ENCODE data around the gene SPCS3. TPM values are rescaled to one million over a fixed set of nuclear protein-coding genes. Genes with fewer than 3 reads are reported as not detected.
A peak's percentile ranks its signal among the peaks of the same experiment; 100 is the strongest.

SPCS3 gene
- total RNA-seq (2021; fragmentation: NEBNext Ultra II Directional; extraction: Animal tissue kit (Norgen Biotek cat#: 25700)), result 100 to 1,000 TPM; 163 to 250 (median 180) TPM
- long read RNA-seq, full-length matches to known transcripts, result 147 of 164 reads
- long read RNA-seq, partial matches to known transcripts, result 0 of 164 reads
- long read RNA-seq, other reads (novel, unspliced or antisense), result 17 of 164 reads

DNA sequence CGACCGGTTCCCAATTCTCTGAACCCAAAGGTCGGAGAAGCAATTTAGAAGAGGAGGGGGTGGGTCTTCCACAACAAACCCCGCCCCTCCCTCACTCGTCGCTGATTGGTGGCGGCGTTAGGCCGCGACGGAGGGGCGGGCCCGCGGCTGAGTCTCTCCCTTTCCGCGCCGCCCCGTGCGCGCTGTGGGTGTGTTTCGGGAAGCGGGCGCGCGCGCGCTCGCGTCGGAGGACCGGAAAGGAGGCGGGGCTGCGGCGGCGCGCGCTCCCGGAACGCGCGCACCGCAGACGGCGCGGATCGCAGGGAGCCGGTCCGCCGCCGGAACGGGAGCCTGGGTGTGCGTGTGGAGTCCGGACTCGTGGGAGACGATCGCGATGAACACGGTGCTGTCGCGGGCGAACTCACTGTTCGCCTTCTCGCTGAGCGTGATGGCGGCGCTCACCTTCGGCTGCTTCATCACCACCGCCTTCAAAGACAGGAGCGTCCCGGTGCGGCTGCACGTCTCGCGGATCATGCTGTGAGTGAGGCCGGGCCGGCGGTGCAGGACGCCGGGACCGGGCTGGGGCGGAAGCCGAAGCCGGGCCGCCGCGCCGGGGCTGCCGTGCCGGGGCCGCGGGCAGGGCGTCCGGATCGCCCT, at the start of gene SPCS3:
TSS of gene SPCS3 (plus strand) at position 263 of the 636 bp plus-strand sequence. CDS start at position 374, 111 bp downstream.
- Mint-ChIP-seq H3K9me3 (no peaks in the 10 kb centered on the region), H3K27ac (peak within 1 kb of the TSS; percentile 86), H3K36me3 (ENCODE audit: low read depth) (0 out of 2 replicates have a peak, but pooled peaks cover 4% of the 10 kb centered on the region), H3K27me3 (ENCODE audit: insufficient read depth) (no peaks in the 10 kb centered on the region; the same call in none of the 2 replicates), H3K4me3 (peak within 1 kb of the TSS; percentile 94), H3K4me1 (ENCODE audit: low read depth) (peaks cover 50% of the 10 kb centered on the region)
- TF ChIP-seq, protein P1, sequence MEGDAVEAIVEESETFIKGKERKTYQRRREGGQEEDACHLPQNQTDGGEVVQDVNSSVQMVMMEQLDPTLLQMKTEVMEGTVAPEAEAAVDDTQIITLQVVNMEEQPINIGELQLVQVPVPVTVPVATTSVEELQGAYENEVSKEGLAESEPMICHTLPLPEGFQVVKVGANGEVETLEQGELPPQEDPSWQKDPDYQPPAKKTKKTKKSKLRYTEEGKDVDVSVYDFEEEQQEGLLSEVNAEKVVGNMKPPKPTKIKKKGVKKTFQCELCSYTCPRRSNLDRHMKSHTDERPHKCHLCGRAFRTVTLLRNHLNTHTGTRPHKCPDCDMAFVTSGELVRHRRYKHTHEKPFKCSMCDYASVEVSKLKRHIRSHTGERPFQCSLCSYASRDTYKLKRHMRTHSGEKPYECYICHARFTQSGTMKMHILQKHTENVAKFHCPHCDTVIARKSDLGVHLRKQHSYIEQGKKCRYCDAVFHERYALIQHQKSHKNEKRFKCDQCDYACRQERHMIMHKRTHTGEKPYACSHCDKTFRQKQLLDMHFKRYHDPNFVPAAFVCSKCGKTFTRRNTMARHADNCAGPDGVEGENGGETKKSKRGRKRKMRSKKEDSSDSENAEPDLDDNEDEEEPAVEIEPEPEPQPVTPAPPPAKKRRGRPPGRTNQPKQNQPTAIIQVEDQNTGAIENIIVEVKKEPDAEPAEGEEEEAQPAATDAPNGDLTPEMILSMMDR (IDR thresholded peaks at IDR 0.05), result no peak
- DNase-seq, result peak; percentile 87

DNA sequence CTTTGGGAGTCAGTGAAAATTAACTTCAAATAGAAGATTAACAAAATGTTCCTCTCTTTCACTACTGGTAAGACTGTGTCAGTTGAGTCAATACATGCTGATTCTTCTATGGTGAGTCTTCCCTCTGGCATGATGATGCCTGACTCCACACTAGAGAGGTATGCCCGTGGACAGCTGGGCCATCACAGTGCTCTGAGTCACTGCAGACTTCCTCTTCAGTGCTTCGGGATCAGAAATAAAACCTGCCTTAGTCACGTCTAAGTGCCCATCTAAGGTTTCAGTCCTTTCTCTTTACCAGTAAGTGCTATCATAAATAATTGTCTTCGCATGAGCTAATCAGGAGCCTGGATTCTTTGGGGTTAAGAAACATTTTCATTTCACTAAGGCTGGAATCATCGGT, 49.1 kb upstream of the SPCS3 start:
- peak; percentile 99 for DNase-seq
- Mint-ChIP-seq H3K36me3 (ENCODE audit: low read depth) (no peaks in the 10 kb centered on the region), H3K27me3 (ENCODE audit: insufficient read depth) (no peaks in the 10 kb centered on the region), H3K27ac (peak overlapping the region; percentile 89), H3K4me3 (peak overlapping the region; percentile 81), H3K9me3 (no peaks in the 10 kb centered on the region), H3K4me1 (ENCODE audit: low read depth) (peaks cover 70% of the 10 kb centered on the region)
- TF ChIP-seq, protein P1 (IDR thresholded peaks at IDR 0.05), result no peak

DNA sequence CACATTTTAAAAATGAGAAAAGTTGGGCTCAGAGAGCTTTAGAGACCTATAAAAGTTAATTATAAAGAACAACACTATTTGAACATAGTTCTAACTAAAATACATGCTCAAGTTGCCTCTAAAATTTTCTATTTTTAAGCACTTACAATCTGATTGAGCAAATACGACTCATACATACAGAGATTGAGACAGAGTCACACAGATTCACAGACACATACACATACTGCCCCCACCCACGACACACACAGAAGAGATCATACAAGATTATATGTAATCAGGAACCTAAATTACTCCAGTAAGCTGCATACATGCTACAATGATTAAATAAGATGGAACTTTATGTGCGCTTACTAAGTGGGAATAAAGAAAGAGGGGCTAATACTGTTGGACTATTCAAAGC, 48.0 kb upstream of the SPCS3 start:
- TF ChIP-seq, protein P1 (IDR thresholded peaks at IDR 0.05), result no peak
- DNase-seq, result no peak
- Mint-ChIP-seq H3K4me1 (ENCODE audit: low read depth) (peaks cover 69% of the 10 kb centered on the region), H3K27ac (peak overlapping the region; percentile 89), H3K9me3 (no peaks in the 10 kb centered on the region), H3K27me3 (ENCODE audit: insufficient read depth) (no peaks in the 10 kb centered on the region), H3K4me3 (peak overlapping the region; percentile 81), H3K36me3 (ENCODE audit: low read depth) (no peaks in the 10 kb centered on the region)

DNA sequence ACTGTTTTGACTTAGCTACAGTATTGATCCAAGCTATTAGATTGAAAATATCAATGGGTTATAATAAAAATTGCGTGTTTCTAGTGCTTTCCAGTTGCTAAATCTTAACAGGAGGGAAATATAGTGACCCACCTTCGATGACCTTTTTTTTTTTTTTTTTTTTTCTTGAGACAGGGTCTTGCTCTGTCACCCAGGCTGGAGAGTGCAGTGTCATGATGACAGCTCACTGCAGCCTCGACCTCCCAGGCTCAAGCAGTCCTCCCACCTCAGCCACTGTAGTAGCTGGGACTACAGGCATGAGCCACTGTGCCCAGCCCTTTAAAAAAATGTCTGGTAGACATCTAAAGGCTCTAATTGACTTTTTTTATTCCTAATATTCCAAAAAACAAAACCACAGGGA, 47.0 kb upstream of the SPCS3 start:
- no peaks in the 10 kb centered on the region for H3K9me3 Mint-ChIP-seq
- TF ChIP-seq, protein P1 (IDR thresholded peaks at IDR 0.05), result no peak
- peaks cover 72% of the 10 kb centered on the region for H3K4me1 Mint-ChIP-seq (ENCODE audit: low read depth)
- no peak overlapping the region for H3K4me3 Mint-ChIP-seq
- DNase-seq, result no peak
- peak overlapping the region; percentile 71; the same call in 1 of the 2 replicates for H3K27ac Mint-ChIP-seq
- H3K36me3 Mint-ChIP-seq (ENCODE audit: low read depth), result no peaks in the 10 kb centered on the region
- H3K27me3 Mint-ChIP-seq (ENCODE audit: insufficient read depth), result no peaks in the 10 kb centered on the region

DNA sequence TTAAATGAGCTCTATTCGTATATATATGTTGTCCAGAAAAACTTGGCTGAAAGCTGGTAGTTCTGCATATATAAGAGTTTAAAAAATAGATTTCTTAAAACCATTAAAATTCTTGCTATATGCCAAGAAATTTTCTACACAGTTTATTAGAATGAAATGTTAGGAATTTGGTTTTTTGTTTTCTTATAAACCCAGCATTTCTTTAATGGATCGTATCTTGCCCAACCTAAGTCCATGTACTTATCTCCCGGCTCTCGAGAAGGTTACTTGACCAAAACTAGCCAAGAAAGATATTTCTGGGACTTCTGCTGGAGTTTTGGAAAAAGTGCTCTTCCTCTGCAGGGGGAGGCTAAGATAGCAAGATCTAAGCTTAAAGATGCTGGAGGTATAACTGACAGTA, 46.0 kb upstream of the SPCS3 start:
- TF ChIP-seq, protein P1 (IDR thresholded peaks at IDR 0.05), result no peak
- no peaks in the 10 kb centered on the region for H3K9me3 Mint-ChIP-seq
- no peaks in the 10 kb centered on the region for H3K36me3 Mint-ChIP-seq (ENCODE audit: low read depth)
- DNase-seq, result no peak
- peak overlapping the region; percentile 33; the same call in 1 of the 2 replicates for H3K27ac Mint-ChIP-seq
- peaks cover 72% of the 10 kb centered on the region for H3K4me1 Mint-ChIP-seq (ENCODE audit: low read depth)
- no peaks in the 10 kb centered on the region for H3K27me3 Mint-ChIP-seq (ENCODE audit: insufficient read depth)
- H3K4me3 Mint-ChIP-seq, result no peak overlapping the region

Measured in HFFc6 (cell line).